Measurements from ENCODE around the gene CMC1.

- TF ChIP-seq REST (IDR thresholded peaks at IDR 0.05; ENCODE audit: low read depth) (no peak), FOXM1 (IDR thresholded peaks at IDR 0.05; ENCODE audit: borderline replicate concordance, low read depth) (no peak), TAF1 (IDR thresholded peaks at IDR 0.05; ENCODE audit: low read depth) (no peak), TCF12 (IDR thresholded peaks at IDR 0.05; ENCODE audit: low read depth) (no peak), RAD21 (IDR thresholded peaks at IDR 0.05; ENCODE audit: low read depth) (no peak), EP300 (IDR thresholded peaks at IDR 0.05; ENCODE audit: borderline replicate concordance) (no peak), ZBTB7A (IDR thresholded peaks at IDR 0.05; ENCODE audit: low read depth) (no peak), CREB1 (IDR thresholded peaks at IDR 0.05; ENCODE audit: low read depth) (no peak), CEBPB (IDR thresholded peaks at IDR 0.05) (no peak), NFIC (IDR thresholded peaks at IDR 0.05) (no peak), EGR1 (IDR thresholded peaks at IDR 0.05) (no peak)
- TF ChIP-seq, protein P1, sequence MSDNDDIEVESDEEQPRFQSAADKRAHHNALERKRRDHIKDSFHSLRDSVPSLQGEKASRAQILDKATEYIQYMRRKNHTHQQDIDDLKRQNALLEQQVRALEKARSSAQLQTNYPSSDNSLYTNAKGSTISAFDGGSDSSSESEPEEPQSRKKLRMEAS (IDR thresholded peaks at IDR 0.05): no peak
These were observed 51.2 kb downstream of the CMC1 start for GRCh38 chr3:28292622-28293021.

Measured in Ishikawa (cell line).